SH-SY5Y (cell line): ENCODE data around the gene CCDC201.

Source experiments
- GATA2 ChIP-seq: IDR thresholded peaks from 2 replicates; pipeline ENCODE4 v1.6.1; 2011; ENCODE audit warnings: mild to moderate bottlenecking, low read depth, low read length
- GATA3 ChIP-seq: IDR thresholded peaks from 2 replicates; pipeline ENCODE4 v1.6.1; 2011; ENCODE audit warnings: low read depth, mild to moderate bottlenecking, low read length, moderate library complexity

DNA sequence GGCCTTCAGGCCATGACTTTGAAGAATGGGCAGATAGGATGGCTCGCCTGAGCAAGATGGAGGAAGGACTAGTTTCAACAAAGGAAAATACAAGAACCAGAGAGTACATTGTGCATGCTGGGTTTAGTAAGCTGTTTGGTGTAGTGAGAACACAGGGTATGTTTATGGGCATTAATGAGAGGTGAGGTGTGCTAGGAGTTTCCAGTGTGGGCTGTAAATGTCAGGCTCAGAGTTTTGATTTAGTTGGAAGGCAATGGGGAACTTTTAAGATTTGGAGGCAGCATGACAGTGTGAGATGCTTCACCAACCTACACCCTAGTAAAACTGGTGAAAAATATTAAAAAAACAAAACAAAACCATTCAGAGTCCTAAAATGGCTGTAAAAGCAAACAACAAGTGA lies 28.7 kb upstream of the CCDC201 start:
- TF ChIP-seq GATA2 (no peak), GATA3 (no peak)
